Thoracic aorta (tissue), 2 donors: ENCODE measurements around the gene RBM47. TPM values are rescaled to one million over a fixed set of nuclear protein-coding genes. Genes with fewer than 3 reads are reported as not detected.

Source experiments
- ATAC-seq: fragments of 150-250 bp; one replicate; pipeline ENCODE4 v1.8.0; 2017; ENCODE audit warnings: low read depth; ENCODE audit not compliant: insufficient number of reproducible peaks, low FRiP score
- DNase-seq: peaks from one replicate; pipeline ENCODE4 v3.0.0-alpha.2; 2020; ENCODE audit warnings: low spot score
- H3K27ac ChIP-seq, 2 donors: fragments of 200-600 bp; sonication (generic); 1 replicate in 1 of 2; 2 replicates in 1 of 2; pipeline ENCODE4 v1.5.1; 2016; ENCODE audit warnings: mild to moderate bottlenecking in 2 of 2, moderate library complexity in 2 of 2
- H3K27me3 ChIP-seq: fragments of 200-600 bp; sonication (generic); replicated peaks from 2 replicates; pipeline ENCODE4 v1.6.0; 2016; ENCODE audit warnings: mild to moderate bottlenecking; ENCODE audit not compliant: insufficient read depth
- H3K36me3 ChIP-seq: fragments of 200-600 bp; sonication (generic); one replicate; pipeline ENCODE4 v1.5.1; 2016
- H3K4me1 ChIP-seq, 2 donors: fragments of 200-600 bp; sonication (generic); 1 replicate in 1 of 2; 2 replicates in 1 of 2; pipeline versions ENCODE4 v1.5.1 to v1.6.0; 2016; ENCODE audit warnings: low read depth in 2 of 2, mild to moderate bottlenecking in 1 of 2; ENCODE audit not compliant: control insufficient read depth in 1 of 2
- H3K4me3 ChIP-seq: fragments of 200-600 bp; sonication (generic); 2 replicates; pipeline ENCODE4 v1.5.1; 2016; ENCODE audit warnings: mild to moderate bottlenecking
- H3K9me3 ChIP-seq: fragments of 200-600 bp; sonication (generic); 2 replicates; pipeline ENCODE4 v1.5.1; 2016
- CTCF ChIP-seq: fragments of 200-600 bp; sonication (generic); IDR thresholded peaks from one replicate; pipeline ENCODE4 v1.5.1; 2019; ENCODE audit warnings: antibody characterized with exemption
- total RNA-seq, 2 donors: library from RNA; depleted of rRNA; stranded (reverse); fragments of >200 nt; gene quantifications; one replicate each; pipeline versions ENCODE4 v1.1.0 to v1.2.3, GENCODE V29; 2016

The RBM47 gene
- total RNA-seq, 2 donors from 2014 or later, result 31.5 to 56.7 TPM

- no peak overlapping the region for H3K27ac ChIP-seq
- DNase-seq, result no peak
Measured at GRCh38 chr4:40493160-40493559, 136.5 kb downstream of the RBM47 start.

GRCh38 chr4:40492691-40493090, 137.0 kb downstream of the RBM47 start:
- Histone ChIP-seq H3K4me3 (no peak overlapping the region), H3K36me3 (no peaks in the 10 kb centered on the region), H3K27me3 (no peaks in the 10 kb centered on the region), H3K27ac (no peak overlapping the region), H3K4me1 (no peaks in the 10 kb centered on the region), H3K9me3 (no peaks in the 10 kb centered on the region)
- TF ChIP-seq CTCF, result no peak
- ATAC-seq (no peak), DNase-seq (no peak)

More at GRCh38 chr4:40493160-40493559, 136.5 kb downstream of the RBM47 start:
- no peak for TF ChIP-seq CTCF
- no peaks in the 10 kb centered on the region for H3K36me3 ChIP-seq
- no peaks in the 10 kb centered on the region for H3K27me3 ChIP-seq
- no peak overlapping the region for H3K4me3 ChIP-seq
- no peaks in the 10 kb centered on the region for H3K4me1 ChIP-seq
- ATAC-seq, result no peak
- H3K9me3 ChIP-seq, result no peaks in the 10 kb centered on the region

- no peaks in the 10 kb centered on the region for H3K9me3 ChIP-seq
- H3K4me1 ChIP-seq, result no peaks in the 10 kb centered on the region
- H3K27ac ChIP-seq, result no peak overlapping the region
- H3K36me3 ChIP-seq, result no peaks in the 10 kb centered on the region
- no peak overlapping the region for H3K4me3 ChIP-seq
- H3K27me3 ChIP-seq, result no peaks in the 10 kb centered on the region
- no peak for TF ChIP-seq CTCF
- ATAC-seq (no peak), DNase-seq (no peak)
Measured at GRCh38 chr4:40490481-40490880, 139.2 kb downstream of the RBM47 start.

- DNase-seq, result no peak
- H3K9me3 ChIP-seq, result no peaks in the 10 kb centered on the region
Measured at GRCh38 chr4:40489961-40490360, 139.7 kb downstream of the RBM47 start.

GRCh38 chr4:40486534-40486933, 143.1 kb downstream of the RBM47 start:
- no peaks in the 10 kb centered on the region for H3K27me3 ChIP-seq
- TF ChIP-seq CTCF, result no peak
- no peaks in the 10 kb centered on the region for H3K36me3 ChIP-seq
- no peak for ATAC-seq
- H3K4me3 ChIP-seq, result no peak overlapping the region
- H3K9me3 ChIP-seq, result no peaks in the 10 kb centered on the region
- no peaks in the 10 kb centered on the region for H3K4me1 ChIP-seq
- DNase-seq, result no peak
- no peak overlapping the region for H3K27ac ChIP-seq

More at GRCh38 chr4:40489961-40490360, 139.7 kb downstream of the RBM47 start:
- H3K36me3 ChIP-seq, result no peaks in the 10 kb centered on the region
- H3K4me3 ChIP-seq, result no peak overlapping the region
- TF ChIP-seq CTCF, result no peak
- no peaks in the 10 kb centered on the region for H3K4me1 ChIP-seq
- no peaks in the 10 kb centered on the region for H3K27me3 ChIP-seq
- no peak overlapping the region for H3K27ac ChIP-seq
- ATAC-seq, result no peak
